ENCODE results near the gene GUCY2D.

DNA sequence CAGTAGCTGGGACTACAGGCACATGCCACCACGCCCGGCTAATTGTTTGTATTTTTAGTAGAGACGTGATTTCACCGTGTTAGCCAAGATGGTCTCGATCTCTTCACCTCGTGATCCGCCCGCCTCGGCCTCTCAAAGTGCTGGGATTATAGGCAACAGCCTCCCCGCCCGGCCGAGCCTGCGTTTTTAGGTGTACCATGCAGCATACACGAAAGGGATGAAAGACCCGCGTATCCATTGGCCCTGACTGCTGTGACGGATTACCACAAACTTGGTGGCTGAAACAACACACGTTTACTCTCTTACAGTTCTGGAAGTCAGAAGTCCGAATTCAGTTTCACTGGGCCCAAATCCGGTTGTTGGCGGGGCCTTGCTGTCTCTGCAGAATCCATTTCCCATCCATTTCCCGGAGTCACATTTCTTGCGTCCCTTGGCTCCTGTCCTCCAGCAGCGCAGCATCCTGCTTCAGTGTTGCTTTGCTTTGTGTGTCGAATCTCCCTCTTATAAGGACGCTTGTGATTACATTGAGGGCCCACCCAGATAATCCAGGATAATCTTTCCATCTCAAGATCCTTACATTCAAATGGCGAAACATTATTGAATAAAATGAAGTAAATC, 8.3 kb upstream of the GUCY2D start:
- no peak for TF ChIP-seq POLR2AphosphoS5 (IDR thresholded peaks at IDR 0.05; ENCODE audit: borderline replicate concordance, low read depth, low read length)
- TF ChIP-seq EZH2 (IDR thresholded peaks at IDR 0.05) = no peak

Measured in SK-N-MC (cell line).